NCI-H510A treated with DMSO at 0.1 percent for 48 hours (cell line): ENCODE data around the gene ASXL2.
"Not testable (repeated sequence)": the region's sequence is repeated elsewhere in the genome, so short reads cannot be mapped to it uniquely, and the experiment has no call there.

Experiments used
- DNase-seq: peaks from one replicate; lab custom pipeline; 2025; lab: John Stamatoyannopoulos, UW

Gene ASXL2

GRCh38 chr2:25878361-25879132 is at the start of gene ASXL2:
TSS of gene ASXL2 (minus strand) at chr2:25878487. CDS start at chr2:25878222, 265 bp downstream.
- peak; percentile 97 for DNase-seq

- DNase-seq = no peak
Observed at GRCh38 chr2:25926984-25927756, 48.9 kb upstream of the ASXL2 start.

GRCh38 chr2:25922501-25922900 is 44.2 kb upstream of the ASXL2 start:
- no peak for DNase-seq

GRCh38 chr2:25920786-25921415 is 42.6 kb upstream of the ASXL2 start:
- no peak for DNase-seq

GRCh38 chr2:25920336-25920735 is 42.0 kb upstream of the ASXL2 start:
- DNase-seq = no peak

GRCh38 chr2:25917832-25918231 is 39.5 kb upstream of the ASXL2 start:
- no peak for DNase-seq

GRCh38 chr2:25917411-25917810 is 39.1 kb upstream of the ASXL2 start:
- not testable (repeated sequence) for DNase-seq

- not testable (repeated sequence) for DNase-seq
Observed at GRCh38 chr2:25915944-25916772, 37.9 kb upstream of the ASXL2 start.

- DNase-seq = not testable (repeated sequence)
Observed at GRCh38 chr2:25915411-25915810, 37.1 kb upstream of the ASXL2 start.

- DNase-seq = not testable (repeated sequence)
Observed at GRCh38 chr2:25913696-25913973, 35.3 kb upstream of the ASXL2 start.

GRCh38 chr2:25912851-25913695 is 34.8 kb upstream of the ASXL2 start:
- DNase-seq = no peak

GRCh38 chr2:25909574-25909973 is 31.3 kb upstream of the ASXL2 start:
- not testable (repeated sequence) for DNase-seq

- DNase-seq = no peak
Observed at GRCh38 chr2:25905126-25905525, 26.8 kb upstream of the ASXL2 start.

GRCh38 chr2:25903216-25903776 is 25.0 kb upstream of the ASXL2 start:
- DNase-seq = no peak

- no peak for DNase-seq
Observed at GRCh38 chr2:25899404-25899970, 21.2 kb upstream of the ASXL2 start.

GRCh38 chr2:25897506-25897905 is 19.2 kb upstream of the ASXL2 start:
- DNase-seq = no peak

- not testable (repeated sequence) for DNase-seq
Observed at GRCh38 chr2:25896308-25896707, 18.0 kb upstream of the ASXL2 start.

- no peak for DNase-seq
Observed at GRCh38 chr2:25895610-25896009, 17.3 kb upstream of the ASXL2 start.

- DNase-seq = no peak
Observed at GRCh38 chr2:25895018-25895417, 16.7 kb upstream of the ASXL2 start.

GRCh38 chr2:25894135-25894830 is 16.0 kb upstream of the ASXL2 start:
- DNase-seq = no peak
